Measurements from ENCODE around the gene ESYT1. TPM values are rescaled to one million over a fixed set of nuclear protein-coding genes. Genes with fewer than 3 reads are reported as not detected.
"Not testable (repeated sequence)": the region's sequence is repeated elsewhere in the genome, so short reads cannot be mapped to it uniquely, and the experiment has no call there.

ESYT1 gene
- total RNA-seq, 2 donors from 2014 or later: 54.1 to 63.9 TPM

DNA sequence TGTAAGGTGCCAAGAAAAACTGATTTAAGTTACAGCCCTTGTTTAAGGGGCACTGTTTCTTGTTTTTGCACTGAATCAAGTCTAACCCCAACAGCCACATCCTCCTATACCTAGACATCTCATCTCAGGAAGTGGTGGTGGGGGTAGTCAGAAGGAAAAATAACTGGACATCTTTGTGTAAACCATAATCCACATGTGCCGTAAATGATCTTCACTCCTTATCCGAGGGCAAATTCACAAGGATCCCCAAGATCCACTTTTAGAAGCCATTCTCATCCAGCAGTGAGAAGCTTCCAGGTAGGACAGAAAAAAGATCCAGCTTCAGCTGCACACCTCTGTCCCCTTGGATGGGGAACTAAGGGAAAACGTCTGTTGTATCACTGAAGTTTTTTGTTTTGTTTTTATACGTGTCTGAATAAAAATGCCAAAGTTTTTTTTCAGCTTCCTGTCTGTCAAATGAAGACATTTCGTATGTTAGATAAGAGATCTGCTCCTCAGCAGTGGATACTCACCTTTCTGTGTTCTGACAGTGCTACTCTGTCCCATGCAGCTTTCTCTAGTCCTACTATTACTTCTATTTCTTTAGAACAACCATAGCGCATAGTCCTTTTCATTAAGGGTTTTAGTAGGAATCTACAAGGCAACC lies 24.9 kb upstream of the ESYT1 start:
- no peak for ATAC-seq
- intact Hi-C loops (cut with DNase I): loop anchor here in 1 of 2 donors (10.0 kb wide), 2 partner anchors 58 to 108 kb away; partner anchors contain the start of genes RPS26 and SUOX
- DNase-seq: no peak

- no peak for DNase-seq
- intact Hi-C loops (cut with DNase I): loop anchor here in 1 of 2 donors (10.0 kb wide), 2 partner anchors 59 to 109 kb away; partner anchors contain the start of genes RPS26 and SUOX
- ATAC-seq: no peak
Measured at GRCh38 chr12:56103823-56104108, 24.3 kb upstream of the ESYT1 start.

DNA sequence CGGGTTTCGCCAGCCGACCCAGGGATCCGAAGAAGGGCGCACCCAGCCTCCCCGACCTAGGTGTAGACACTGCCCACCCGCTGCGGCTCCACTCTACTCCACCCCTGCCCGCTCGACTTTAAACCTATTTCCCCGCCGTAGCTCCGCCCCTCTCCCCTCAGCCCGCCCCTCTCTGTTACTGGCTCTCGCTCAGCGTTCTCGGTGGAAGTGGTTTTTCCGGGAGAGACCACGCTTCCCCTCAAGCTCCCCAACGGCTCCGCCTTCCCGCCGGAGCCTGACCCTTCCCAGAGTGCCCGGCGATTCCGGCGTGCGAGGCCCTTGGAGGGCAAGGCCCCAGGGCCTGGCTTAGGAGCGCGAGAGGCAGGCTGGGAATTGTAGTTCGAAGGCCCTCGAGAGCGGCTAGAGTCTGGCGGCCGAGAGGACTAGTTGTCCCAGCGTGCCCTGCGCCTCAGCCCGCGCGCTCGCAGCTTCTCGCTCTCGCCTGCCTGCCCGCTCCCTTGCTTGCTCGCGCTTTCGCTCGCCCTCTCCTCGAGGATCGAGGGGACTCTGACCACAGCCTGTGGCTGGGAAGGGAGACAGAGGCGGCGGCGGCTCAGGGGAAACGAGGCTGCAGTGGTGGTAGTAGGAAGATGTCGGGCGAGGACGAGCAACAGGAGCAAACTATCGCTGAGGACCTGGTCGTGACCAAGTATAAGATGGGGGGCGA lies 23.8 kb upstream of the ESYT1 start, which contains the start of gene PA2G4:
Gene PA2G4, plus strand, starts transcription at position 451 of the 706 bp plus-strand sequence. Its CDS starts 179 bp downstream, at position 630.
- ATAC-seq: peak; percentile 98 to 99
- peak; percentile 99 for DNase-seq
- intact Hi-C loops (cut with DNase I): loop anchor here in 1 of 2 donors (10.0 kb wide), 2 partner anchors 59 to 109 kb away; partner anchors contain the start of genes RPS26 and SUOX

DNA sequence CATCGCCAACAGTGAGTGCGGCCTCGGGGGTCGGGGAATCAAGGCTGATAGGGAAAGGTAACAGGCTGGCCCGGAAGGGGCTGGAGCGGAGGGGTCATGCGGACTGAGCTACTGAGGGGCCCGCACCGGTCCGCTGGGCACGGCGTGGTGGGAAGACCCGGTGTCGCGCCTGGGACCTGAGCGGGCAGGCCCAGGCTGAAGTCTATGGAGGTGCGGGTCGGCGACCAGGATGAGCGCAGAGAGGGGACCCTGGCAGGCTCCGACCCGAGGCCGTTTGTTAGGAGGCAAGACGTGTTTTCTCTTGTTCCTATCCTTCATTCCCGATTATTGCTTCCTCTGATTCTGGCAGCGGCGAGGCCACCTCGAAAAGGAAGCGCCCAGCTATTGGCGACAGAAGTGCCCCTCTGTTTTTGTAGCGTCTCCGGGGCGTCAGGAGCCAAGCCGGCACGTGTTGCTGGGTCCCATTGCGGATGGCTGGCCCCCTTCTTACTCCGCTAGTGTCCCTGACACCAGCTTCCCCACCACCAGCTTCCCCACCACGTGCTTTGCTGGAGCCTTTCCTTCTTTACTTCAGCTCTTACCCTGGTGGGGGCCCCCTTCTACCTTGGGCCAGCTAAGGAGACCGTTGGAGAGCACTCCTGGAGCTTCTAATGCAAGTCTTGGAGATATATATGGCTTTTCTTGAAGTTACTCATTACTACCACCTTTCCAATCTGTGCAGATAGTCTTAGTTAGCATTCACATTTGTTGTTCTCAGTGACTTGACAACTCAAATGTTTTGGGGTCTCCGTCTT lies 23.1 kb upstream of the ESYT1 start:
- intact Hi-C loops (cut with DNase I): loop anchor here in 1 of 2 donors (10.0 kb wide), 2 partner anchors 60 to 110 kb away; partner anchors contain the start of genes RPS26 and SUOX
- ATAC-seq (peak; percentile 27 to 45), DNase-seq (no peak)

GRCh38 chr12:56105609-56105902 lies 22.5 kb upstream of the ESYT1 start:
- ATAC-seq (no peak), DNase-seq (no peak)
- intact Hi-C loops (cut with DNase I): loop anchor here in 1 of 2 donors (10.0 kb wide), 2 partner anchors 61 to 111 kb away; partner anchors contain the start of genes RPS26 and SUOX

DNA sequence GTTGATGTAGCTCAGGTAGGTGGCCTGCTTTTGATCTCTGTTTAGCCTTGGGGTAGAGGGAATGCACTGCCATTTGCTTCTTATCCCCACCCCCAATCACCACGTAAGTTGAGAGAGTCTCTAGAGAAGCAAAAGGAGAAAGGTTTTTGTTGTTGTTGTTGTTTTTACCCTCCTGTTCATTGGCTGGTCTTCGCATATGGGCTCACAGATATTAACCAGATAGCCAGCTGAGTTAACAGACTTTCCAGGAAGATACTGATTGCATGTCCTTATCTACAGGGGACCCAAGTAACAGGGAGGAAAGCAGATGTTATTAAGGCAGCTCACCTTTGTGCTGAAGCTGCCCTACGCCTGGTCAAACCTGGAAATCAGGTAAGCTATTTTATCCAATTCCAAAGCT lies 20.8 kb upstream of the ESYT1 start:
- intact Hi-C loops (cut with DNase I): loop anchor here in 1 of 2 donors (10.0 kb wide), 2 partner anchors 62 to 112 kb away; partner anchors contain the start of genes RPS26 and SUOX
- DNase-seq (no peak), ATAC-seq (no peak)

GRCh38 chr12:56110571-56110970 lies 17.5 kb upstream of the ESYT1 start:
- DNase-seq: no peak
- ATAC-seq: no peak
- intact Hi-C loops (cut with DNase I): no loop called here

GRCh38 chr12:56114084-56114483 lies 14.0 kb upstream of the ESYT1 start:
- ATAC-seq: no peak
- DNase-seq: no peak
- intact Hi-C loops (cut with DNase I): no loop called here

DNA sequence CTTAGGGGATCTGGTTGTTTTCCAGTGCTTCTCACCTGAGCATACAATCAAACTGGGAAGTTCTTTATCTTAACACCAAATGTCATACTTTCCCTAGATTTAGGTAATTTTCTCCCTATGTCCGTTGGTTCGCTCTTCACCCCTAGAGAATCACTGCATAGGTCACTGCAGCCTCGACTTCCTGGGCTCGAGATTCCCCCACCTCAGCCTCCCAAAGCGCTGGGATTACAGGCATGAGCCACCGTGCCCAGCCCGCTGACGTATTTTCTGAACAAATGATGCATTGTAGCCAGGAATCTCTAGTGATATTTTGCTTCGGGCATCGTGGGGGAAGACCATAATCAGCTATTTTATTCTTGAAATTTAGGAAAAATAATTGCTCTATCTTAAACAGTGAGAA lies 12.7 kb upstream of the ESYT1 start:
- intact Hi-C loops (cut with DNase I): loop anchor here in 1 of 2 donors (5.0 kb wide), 1 partner anchor 42 kb away; the partner anchor contains the start of gene MYL6
- DNase-seq (peak; percentile 53), ATAC-seq (no peak)

DNA sequence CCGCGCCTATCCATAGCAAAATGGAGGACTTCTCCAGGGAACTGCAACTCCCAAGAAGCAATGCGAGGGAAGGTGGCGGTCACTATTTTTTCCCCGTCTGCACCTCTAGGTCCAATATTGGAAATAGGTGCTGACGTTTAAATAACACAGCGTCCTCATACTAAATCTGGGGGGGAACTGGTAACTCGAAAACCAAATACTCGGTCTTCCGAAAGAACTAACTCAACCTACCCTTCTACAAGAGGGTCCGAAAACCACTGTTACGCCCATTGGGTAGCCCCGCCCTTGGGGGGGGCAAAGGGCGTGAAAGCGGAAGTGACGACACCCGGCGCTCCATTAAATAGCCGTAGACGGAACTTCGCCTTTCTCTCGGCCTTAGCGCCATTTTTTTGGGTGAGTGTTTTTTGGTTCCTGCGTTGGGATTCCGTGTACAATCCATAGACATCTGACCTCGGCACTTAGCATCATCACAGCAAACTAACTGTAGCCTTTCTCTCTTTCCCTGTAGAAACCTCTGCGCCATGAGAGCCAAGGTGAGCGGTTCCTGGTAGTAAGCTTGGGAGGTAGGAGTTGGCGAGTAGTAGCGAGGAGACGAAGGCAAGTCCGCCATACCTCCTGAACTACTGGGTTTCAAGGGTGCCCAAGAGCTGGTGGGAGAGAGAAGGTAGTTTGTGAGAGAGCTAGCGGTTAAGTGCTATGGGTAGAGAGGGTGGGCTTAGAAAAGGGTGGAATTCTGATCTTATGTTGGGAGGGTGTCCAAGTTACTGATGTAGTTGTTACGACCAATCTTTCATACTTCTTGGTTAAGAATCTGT lies 11.6 kb upstream of the ESYT1 start, which contains the start of gene RPL41:
Gene RPL41, plus strand, starts transcription at position 367 of the 815 bp plus-strand sequence.
- DNase-seq: peak; percentile 94
- intact Hi-C loops (cut with DNase I): loop anchor here in 1 of 2 donors (5.0 kb wide), 1 partner anchor 41 kb away; the partner anchor contains the start of gene MYL6
- ATAC-seq: peak; percentile 79

- intact Hi-C loops (cut with DNase I): loop anchor here in 1 of 2 donors (5.0 kb wide), 1 partner anchor 40 kb away; the partner anchor contains the start of gene MYL6
- ATAC-seq, DNase-seq: not testable (repeated sequence)
Measured at GRCh38 chr12:56117082-56117706, 10.9 kb upstream of the ESYT1 start.

- ATAC-seq (peak; percentile 84 to 87), DNase-seq (peak; percentile 98)
- intact Hi-C loops (cut with DNase I): loop anchor here in 1 of 2 donors (2.0 to 5.0 kb wide), 2 partner anchors 39 to 71 kb away; partner anchors contain the start of genes MYL6 and SMARCC2
Measured at GRCh38 chr12:56117778-56118687, 10.0 kb upstream of the ESYT1 start, which contains the start of gene ZC3H10. TSS of gene ZC3H10 (plus strand) at chr12:56118266. CDS start at chr12:56120563, 2,297 bp downstream.

DNA sequence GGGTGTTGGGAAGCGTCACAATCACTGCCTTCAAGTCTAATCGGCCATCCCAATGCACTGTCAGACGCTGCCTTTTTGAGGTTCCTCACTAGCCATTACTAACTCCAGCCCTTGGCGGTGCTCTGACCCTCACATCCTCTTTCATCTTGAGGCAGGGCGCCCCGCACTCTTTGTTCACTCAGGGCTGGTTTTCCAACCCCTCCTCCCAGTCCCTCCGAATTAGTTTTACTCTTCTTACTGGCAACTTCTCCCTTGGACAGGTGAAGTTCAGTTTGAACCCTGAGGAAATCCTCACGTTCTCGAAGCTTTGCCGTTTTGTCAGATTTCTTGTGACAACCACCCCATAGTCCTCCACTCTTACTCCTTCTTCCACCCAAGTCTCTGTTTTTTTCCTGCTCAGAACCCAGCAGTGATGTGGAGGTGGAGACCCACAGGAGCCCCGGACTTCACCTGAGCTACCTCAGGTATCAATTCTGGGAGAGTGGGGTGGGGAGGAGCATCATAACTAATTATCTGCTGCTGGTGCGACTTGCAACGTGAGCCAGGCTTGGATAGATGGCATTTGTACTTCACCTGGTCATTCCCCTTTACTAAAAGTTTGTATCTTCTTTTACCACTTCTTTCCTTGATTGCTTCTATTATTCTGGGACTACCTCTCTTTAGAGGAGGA lies 9.2 kb upstream of the ESYT1 start:
- ATAC-seq (no peak), DNase-seq (no peak)
- intact Hi-C loops (cut with DNase I): loop anchor here in 1 of 2 donors (2.0 to 5.0 kb wide), 2 partner anchors 38 to 70 kb away; partner anchors contain the start of genes MYL6 and SMARCC2

GRCh38 chr12:56119361-56119796 lies 8.7 kb upstream of the ESYT1 start:
- ATAC-seq (peak; percentile 48 to 53), DNase-seq (peak; percentile 81)
- intact Hi-C loops (cut with DNase I): loop anchor here in 1 of 2 donors (2.0 to 5.0 kb wide), 2 partner anchors 38 to 69 kb away; partner anchors contain the start of genes MYL6 and SMARCC2

GRCh38 chr12:56120158-56120846 lies 7.8 kb upstream of the ESYT1 start:
- ATAC-seq: no peak
- intact Hi-C loops (cut with DNase I): no loop called here
- no peak for DNase-seq
